Measurements from ENCODE around the gene SALL2.

GRCh38 chr14:21503376-21503775 is 22.8 kb downstream of the SALL2 start:
- TF ChIP-seq CTCF (IDR thresholded peaks at IDR 0.05) = no peak
- no peak for TF ChIP-seq POLR2A (IDR thresholded peaks at IDR 0.05)
